GM21447 (cell line): ENCODE data around the gene CPS1.

ENCODE experiments used
- ATAC-seq: cut with Tn5 transposase; IDR thresholded peaks from one replicate; pipeline ENCODE4 v1.9.1; 2021; ENCODE audit not compliant: unreplicated experiment

Gene CPS1

DNA sequence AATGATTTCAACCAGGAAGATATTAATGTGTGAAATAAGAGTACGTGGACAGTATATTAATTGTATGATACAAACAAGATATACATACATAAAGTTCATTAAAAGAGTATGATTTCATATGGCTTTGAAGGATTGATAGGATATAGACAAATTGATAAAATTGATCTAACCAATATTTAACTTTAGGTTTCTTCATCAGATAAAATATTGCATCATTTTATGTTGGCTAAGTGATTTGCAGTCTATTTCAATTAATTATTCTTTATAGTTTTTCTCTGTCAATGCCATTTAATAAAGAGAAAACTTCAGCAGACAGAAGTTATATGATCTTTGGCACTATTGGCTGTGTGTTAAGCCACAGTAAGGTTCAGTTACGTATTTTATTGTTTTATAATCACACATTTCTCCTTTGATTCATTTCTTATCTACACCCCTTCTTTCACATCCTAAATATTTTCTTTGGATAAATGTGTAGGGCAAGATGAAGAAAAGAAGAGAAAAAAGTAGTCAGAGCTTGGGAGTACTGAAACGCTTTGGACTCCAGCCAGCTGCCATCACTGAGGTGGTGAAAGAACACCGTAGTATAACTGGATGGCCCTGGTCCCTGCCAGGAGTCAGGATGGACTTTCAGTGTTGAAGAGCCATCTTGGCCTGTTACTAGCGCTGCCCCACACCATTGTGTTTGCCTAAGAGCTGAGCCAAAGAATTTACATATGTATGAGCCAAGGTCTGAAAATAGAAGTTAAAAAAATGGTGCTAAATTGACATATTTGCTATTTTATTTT lies 9.8 kb upstream of the CPS1 start:
- ATAC-seq, result no peak

GRCh38 chr2:210548031-210548430 lies 8.4 kb upstream of the CPS1 start:
- ATAC-seq, result no peak

DNA sequence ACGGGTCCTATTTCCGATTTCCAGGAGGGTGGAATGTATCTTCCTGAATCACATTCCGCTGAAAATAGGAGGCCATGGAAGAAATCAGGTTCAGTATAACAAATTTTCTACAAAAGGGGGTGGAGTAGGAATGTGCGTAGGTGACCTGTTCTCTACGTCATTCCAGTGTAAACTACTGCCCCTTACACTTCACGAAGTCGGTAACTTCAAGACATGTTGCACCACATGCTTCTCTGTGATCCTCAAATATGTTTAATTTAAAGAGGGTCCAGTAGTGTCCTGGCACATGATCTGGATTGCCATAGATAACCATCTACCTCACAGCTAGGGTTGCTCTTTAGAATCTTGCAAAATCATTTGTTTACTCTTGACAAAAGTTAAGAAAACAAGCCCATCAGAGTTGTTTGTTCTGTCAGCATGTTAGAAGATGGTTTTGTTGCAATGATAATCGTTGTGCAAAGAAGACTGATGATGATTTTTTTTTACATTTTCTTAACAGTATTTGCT lies 7.5 kb upstream of the CPS1 start:
- ATAC-seq, result no peak

DNA sequence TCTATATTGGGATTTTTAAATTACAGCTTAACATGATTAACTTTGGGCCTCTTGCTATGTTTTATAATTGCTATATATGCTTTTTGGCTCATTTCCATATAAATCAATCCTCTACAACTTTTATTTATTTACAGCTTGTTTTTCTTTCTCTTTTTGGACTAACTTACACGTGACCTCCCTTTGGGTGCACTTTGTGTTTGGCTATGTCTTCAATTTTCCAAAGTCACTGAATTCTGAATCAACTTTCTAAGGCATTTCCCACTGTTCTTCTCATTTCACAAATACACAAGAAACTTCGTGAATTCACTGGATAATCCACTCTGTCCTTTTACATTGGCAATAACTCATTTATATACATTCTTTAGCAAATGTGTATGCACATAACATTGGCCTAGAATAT lies 5.4 kb upstream of the CPS1 start:
- no peak for ATAC-seq

DNA sequence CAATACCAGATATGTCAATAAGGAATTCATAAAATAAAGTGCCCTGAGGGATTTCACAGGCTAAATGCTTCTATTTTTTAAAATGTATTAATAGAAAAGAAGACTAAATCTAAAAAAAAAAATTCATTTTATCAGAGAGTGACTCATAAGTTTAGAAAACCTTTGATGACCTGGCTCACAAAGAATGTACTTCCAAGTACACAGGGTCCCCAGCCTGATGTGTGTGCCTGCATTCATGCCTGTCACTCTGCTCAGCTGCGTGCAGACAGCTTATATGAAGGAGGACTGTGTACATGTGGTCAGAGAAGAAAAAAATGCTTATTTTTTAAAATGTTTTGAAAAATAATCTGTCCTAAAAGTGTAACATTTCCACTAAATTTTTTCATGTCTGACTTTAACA lies 3.0 kb upstream of the CPS1 start:
- no peak for ATAC-seq

GRCh38 chr2:210555555-210555954 lies 844 bp upstream of the CPS1 start:
- ATAC-seq, result no peak

DNA sequence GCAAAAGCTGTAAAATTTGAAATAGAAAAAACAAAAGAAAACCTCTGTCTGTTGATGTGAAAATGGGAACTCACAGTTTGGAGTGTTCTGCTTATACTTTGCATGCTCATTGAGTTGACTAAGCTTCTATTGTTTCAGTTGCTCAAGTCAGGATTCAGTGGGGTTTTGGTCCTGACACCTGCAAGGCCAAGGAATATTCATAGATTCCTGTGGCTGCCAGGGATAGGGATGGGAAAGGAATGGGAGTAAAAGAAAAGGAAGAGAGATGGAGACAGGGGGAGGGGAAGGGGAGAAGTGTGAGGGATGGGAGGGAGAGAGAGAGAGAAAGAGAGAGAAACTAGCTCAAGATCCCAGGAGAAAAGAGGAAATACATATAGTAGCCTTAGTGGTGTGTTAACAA lies 1.3 kb downstream of the CPS1 start:
- ATAC-seq, result no peak

DNA sequence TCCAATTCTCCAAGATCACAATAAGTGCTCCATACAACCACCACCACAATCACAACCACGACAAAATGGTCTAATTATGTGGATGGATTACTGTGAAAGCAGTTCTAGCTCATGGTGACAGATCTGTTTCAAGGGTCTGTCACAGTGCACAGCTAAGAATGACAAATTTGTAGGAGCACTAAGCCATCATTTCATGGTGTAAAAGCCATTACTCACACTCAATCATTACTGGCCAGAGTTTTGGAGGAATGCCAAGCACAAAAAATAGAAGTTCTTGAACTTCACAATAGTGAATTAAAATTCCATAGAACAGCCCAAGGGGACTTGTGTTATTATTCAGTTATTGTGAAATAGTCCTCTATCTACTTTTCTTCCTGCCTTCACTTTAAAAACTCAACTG lies 2.3 kb downstream of the CPS1 start:
- ATAC-seq, result no peak

DNA sequence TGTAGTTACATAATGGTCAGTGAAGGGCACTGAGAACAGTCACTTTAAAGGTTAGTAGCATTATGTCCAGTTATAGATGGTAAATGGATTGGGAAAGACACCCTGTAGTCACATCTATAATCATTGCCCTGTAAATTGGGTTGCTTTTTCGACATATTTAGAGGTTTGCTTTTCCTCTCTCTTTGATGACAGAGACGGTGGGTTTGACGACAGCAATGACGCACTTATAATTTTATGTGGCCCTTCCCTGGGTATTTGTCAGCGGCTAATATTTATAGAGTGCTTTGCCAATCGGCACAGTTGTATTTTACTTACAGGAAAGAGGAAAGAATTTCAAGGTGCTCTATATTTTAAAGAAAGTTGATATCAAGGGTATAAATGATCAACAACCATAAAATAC lies 2.8 kb downstream of the CPS1 start:
- ATAC-seq, result no peak

DNA sequence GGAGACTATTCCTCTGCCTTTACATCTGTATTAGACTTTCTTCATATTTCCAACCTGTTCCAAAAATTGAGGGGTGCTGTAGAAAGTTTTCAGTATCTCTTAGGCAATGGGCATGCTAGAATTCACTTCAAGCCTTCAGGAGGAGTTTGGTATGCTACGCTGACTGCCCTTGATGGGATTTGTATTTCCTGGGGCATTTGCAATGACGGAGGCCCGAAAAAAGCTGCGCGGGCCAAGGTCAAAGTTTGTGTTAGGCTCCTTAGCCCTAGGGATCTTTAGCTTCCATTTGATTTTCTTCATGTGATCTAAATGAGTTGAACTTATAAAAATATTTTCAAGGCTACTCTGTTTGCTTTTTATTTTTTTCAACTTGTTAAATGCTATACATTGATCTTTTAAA lies 5.1 kb downstream of the CPS1 start:
- ATAC-seq, result no peak

GRCh38 chr2:210562091-210562490 lies 5.7 kb downstream of the CPS1 start:
- no peak for ATAC-seq

DNA sequence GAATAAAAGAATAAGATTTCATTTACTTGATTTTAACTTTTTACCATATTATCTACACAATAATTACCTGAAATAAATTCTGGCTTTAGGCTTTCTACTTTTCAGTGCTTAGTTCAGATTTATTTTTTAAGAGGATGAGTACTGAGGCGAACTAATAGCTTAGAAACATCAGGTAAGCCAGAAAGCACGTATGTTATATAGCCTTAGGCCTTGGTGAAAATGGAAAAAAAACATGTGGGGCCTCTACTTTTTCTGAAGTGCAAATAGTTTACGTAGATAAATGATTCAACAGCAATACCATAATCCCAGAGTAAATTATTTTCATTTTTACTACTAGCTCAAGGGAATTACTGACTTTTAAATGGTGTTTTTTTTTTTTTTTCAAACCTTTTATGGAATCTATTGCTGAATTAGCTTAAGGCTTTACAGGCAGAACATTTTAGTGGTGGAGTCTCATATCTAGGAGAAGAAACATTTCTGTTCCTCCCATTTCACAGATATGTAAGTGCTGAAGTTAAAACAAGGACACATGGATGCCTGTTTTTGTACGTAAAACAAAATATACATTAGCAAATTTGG lies 6.2 kb downstream of the CPS1 start:
- no peak for ATAC-seq

GRCh38 chr2:210567279-210567678 lies 10.9 kb downstream of the CPS1 start:
- no peak for ATAC-seq

GRCh38 chr2:210568108-210568507 lies 11.7 kb downstream of the CPS1 start:
- no peak for ATAC-seq

GRCh38 chr2:210577263-210578071 lies 21.1 kb downstream of the CPS1 start:
- ATAC-seq, result peak; percentile 86

GRCh38 chr2:210584834-210585233 lies 28.4 kb downstream of the CPS1 start:
- no peak for ATAC-seq

DNA sequence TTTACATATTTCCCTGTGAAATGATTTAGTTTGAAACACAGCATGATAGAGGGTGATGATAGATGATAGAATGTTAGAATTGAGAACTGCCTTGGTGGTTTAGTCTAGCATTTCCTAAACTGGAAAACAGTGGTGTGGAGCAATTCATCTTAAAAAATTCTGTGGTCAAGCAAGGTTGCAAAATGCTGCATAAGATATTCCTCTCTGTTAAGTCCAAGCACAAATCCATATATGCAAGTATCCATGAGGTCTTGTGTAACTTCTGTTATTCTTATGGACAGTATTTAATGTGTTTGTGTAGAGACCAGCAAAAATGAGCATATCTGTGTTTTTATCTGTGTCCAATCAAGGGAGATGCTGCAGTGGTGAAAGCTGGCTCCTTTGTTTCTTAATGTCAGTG lies 30.0 kb downstream of the CPS1 start:
- no peak for ATAC-seq

GRCh38 chr2:210591663-210592062 lies 35.3 kb downstream of the CPS1 start:
- no peak for ATAC-seq

DNA sequence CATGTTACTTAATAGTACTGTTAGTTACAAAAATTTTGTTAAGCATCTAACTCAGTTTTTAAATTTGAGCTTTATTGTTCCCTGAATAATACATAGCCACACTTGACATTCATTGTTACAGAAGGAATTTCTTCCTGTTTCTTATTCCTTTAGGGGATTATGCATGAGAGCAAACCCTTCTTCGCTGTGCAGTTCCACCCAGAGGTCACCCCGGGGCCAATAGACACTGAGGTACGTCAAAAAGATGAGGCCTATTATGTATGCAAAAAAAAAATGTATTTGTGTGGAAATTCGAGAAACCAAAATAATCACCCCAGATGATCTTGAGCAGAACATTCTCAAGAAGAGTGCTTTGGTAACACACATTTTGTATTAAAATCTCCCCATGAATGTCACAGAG lies 36.3 kb downstream of the CPS1 start:
- no peak for ATAC-seq

GRCh38 chr2:210593166-210593565 lies 36.8 kb downstream of the CPS1 start:
- ATAC-seq, result no peak

DNA sequence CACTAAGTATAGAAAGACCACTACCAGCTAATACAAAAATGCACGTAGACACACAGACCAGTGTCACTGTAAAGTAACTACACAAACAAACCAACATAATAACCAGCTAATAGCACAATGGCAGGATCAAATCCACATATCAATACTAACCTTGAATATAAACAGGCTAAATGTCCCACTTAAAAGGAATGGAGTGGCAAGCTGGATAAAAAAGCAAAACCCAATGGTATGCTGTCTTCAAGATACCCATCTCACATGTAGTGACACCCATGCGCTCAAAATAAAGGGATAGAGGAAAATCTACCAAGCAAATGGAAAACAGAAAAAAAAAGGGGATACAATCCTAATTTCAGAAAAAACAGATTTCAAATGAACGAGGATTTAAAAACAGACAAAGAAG lies 41.8 kb downstream of the CPS1 start:
- no peak for ATAC-seq

GRCh38 chr2:210599476-210599875 lies 43.1 kb downstream of the CPS1 start:
- ATAC-seq, result no peak
